Adrenal gland (tissue), 12 donors: ENCODE results near the gene PRKCSH. TPM values are rescaled to one million over a fixed set of nuclear protein-coding genes. Genes with fewer than 3 reads are reported as not detected.
"Not testable (repeated sequence)": the region's sequence is repeated elsewhere in the genome, so short reads cannot be mapped to it uniquely, and the experiment has no call there.

Experiments used
- DNase-seq, 7 donors: peaks; one replicate each; pipeline ENCODE4 v3.0.0-alpha.2; 2019 to 2020
- H3K27ac ChIP-seq, 5 donors: fragments of 200-600 bp; sonication (generic) in 4 of 5; 1 replicate in 3 of 5; 2 replicates in 2 of 5; pipeline versions ENCODE4 v1.5.1 to v1.8.0; 2016 to 2020; ENCODE audit warnings: mild to moderate bottlenecking in 1 of 5
- H3K27me3 ChIP-seq: fragments of 200-600 bp; 2 replicates; pipeline ENCODE4 v1.8.0; 2021
- H3K36me3 ChIP-seq, 2 donors: fragments of 200-600 bp; replicated peaks in 1 of 2; 1 replicate in 1 of 2; 2 replicates in 1 of 2; pipeline versions ENCODE4 v1.5.1 to v1.8.0; 2018 to 2022
- H3K4me1 ChIP-seq, 2 donors: fragments of 200-600 bp; replicated peaks in 1 of 2; 1 replicate in 1 of 2; 2 replicates in 1 of 2; pipeline versions ENCODE4 v1.5.1 to v1.8.0; 2018 to 2021
- H3K4me3 ChIP-seq, 4 donors: fragments of 200-600 bp; sonication (generic) in 3 of 4; one replicate each; pipeline ENCODE4 v1.5.1; 2016 to 2018
- H3K9me3 ChIP-seq, 3 donors: fragments of 200-600 bp; sonication (generic) in 1 of 3; replicated peaks in 1 of 3; 1 replicate in 2 of 3; 2 replicates in 1 of 3; pipeline versions ENCODE4 v1.5.1 to v1.8.0; 2016 to 2021
- POLR2A ChIP-seq, 2 donors: fragments of 450-650 bp; IDR thresholded peaks; one replicate each; pipeline ENCODE4 v1.6.1; 2017; ENCODE audit warnings: antibody characterized with exemption in 2 of 2, mild to moderate bottlenecking in 2 of 2, moderate library complexity in 1 of 2
- WGBS, 4 donors: extraction: QIAGEN DNeasy Blood & Tissue Kit in 2 of 4; methylation state at CpG; one replicate each; pipeline versions ENCODE4 v1.1.5 to v1.1.7; 2013 to 2017; 5-methylcytosine and 5-hydroxymethylcytosine counted together
- intact Hi-C, 2 donors: fragments of 100-400 bp; cut with DNase I; formaldehyde crosslinking; loops; one replicate each; pipeline versions ENCODE4 v1.14.1 to v1.15.0; 2022 to 2023
- polyA plus RNA-seq, 3 donors: library from polyadenylated mRNA; stranded (reverse); fragments of 200-250 nt in 2 of 3; fragments of 350-450 nt in 1 of 3; fragmentation: Illumina TruSeq in 1 of 3; extraction: RNeasy Lipid Tissue Mini Kit (QIAGEN cat#74804) in 1 of 3; gene quantifications; one replicate each; pipeline ENCODE4 v1.2.3, GENCODE V29; 2013 to 2014
- total RNA-seq, 9 donors: library from RNA; depleted of rRNA in 4 of 9; stranded (reverse); fragments of >200 nt in 4 of 9; fragments of 120-200 nt in 1 of 9; fragmentation: NEBNext Ultra II Directional in 1 of 9; extraction: Animal tissue kit (Norgen Biotek cat#: 25700) in 1 of 9; gene quantifications; one replicate each; pipeline versions ENCODE4 v1.1.0 to v1.2.4, GENCODE V29; 2013 to 2023
- TF ChIP-seq, protein P1 (sequence below), 6 experiments: fragments of 450-650 bp in 4 of 6; fragments of 200-600 bp in 2 of 6; sonication (generic) in 1 of 6; IDR thresholded peaks; 1 replicate in 5 of 6; 2 replicates in 1 of 6; pipeline versions ENCODE4 v1.5.1 to v1.8.0; 2016 to 2021; ENCODE audit warnings: antibody characterized with exemption in 6 of 6, mild to moderate bottlenecking in 2 of 6, moderate library complexity in 1 of 6
- donor health status: healthy with polysubstance abuse.
- donor health status: Bipolar disorder and iron deficiency.
- donor health status: DM: yes; HTN: yes; CAD: no.
- donor health status: DM: no; HTN: no; CAD: no.
- donor health status: DM: no; HTN: no; CAD: no.
- donor health status: DM: yes; HTN: yes; CAD: no.

Gene PRKCSH
- total and polyA plus RNA-seq, 12 donors, result 64.4 to 359 (median 203) TPM

DNA sequence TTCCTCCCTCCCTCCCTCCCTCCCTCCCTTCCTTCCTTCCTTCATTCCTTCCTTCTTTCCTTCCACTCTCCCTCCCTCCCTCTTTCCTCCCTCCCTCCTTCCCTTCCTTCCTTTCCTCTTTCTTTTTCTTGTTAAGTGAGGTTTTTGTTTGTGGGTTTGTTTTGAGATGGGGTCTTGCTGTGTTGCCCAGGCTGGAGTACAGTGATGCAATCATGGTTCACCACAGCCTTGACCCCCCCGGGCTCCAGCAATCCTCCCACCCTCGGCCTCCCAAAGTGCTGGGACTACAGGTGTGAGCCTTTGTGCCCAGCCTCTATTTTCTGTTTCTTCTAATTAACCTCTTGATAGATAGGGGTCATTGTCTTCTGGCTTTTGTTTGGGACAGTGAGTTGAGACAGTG is 26.0 kb downstream of the PRKCSH start:
- WGBS, 4 donors, result 42 to 51% (median 49%) methylated on average over 2 of the region's 2 CpGs
- H3K36me3 ChIP-seq, result no peaks in the 10 kb centered on the region
- no peaks in the 10 kb centered on the region for H3K4me1 ChIP-seq
- no peak overlapping the region for H3K27ac ChIP-seq
- no peak for TF ChIP-seq POLR2A (IDR thresholded peaks at IDR 0.05)
- TF ChIP-seq, protein P1, sequence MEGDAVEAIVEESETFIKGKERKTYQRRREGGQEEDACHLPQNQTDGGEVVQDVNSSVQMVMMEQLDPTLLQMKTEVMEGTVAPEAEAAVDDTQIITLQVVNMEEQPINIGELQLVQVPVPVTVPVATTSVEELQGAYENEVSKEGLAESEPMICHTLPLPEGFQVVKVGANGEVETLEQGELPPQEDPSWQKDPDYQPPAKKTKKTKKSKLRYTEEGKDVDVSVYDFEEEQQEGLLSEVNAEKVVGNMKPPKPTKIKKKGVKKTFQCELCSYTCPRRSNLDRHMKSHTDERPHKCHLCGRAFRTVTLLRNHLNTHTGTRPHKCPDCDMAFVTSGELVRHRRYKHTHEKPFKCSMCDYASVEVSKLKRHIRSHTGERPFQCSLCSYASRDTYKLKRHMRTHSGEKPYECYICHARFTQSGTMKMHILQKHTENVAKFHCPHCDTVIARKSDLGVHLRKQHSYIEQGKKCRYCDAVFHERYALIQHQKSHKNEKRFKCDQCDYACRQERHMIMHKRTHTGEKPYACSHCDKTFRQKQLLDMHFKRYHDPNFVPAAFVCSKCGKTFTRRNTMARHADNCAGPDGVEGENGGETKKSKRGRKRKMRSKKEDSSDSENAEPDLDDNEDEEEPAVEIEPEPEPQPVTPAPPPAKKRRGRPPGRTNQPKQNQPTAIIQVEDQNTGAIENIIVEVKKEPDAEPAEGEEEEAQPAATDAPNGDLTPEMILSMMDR (IDR thresholded peaks at IDR 0.05), result no peak
- H3K9me3 ChIP-seq, result no peaks in the 10 kb centered on the region
- no peaks in the 10 kb centered on the region for H3K27me3 ChIP-seq
- intact Hi-C loops, result no loop called here
- no peak for DNase-seq
- H3K4me3 ChIP-seq, result no peak overlapping the region

DNA sequence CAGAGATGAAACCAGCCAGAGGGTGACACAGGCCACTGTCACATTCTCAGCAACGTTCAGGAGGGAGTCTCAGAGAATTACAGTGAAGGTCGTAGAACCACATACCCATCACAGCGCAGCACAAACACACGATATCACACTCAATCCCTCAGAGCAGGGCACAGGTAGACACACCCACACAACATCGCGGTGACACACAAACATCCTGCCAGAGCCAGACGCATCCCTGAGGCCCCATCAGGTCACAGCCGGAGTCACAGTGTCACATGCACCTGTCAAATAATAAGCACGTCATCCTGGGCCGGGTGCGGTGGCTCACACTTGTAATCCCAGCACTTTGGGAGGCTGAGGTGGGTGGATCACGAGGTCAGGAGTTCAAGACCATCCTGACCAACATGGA is 28.0 kb downstream of the PRKCSH start:
- TF ChIP-seq, protein P1 (IDR thresholded peaks at IDR 0.05), result no peak
- TF ChIP-seq POLR2A (IDR thresholded peaks at IDR 0.05), result no peak
- DNase-seq, result no peak
- Histone ChIP-seq H3K36me3 (no peaks in the 10 kb centered on the region), H3K4me3 (no peak overlapping the region), H3K4me1 (no peaks in the 10 kb centered on the region), H3K27me3 (no peaks in the 10 kb centered on the region), H3K9me3 (no peaks in the 10 kb centered on the region), H3K27ac (no peak overlapping the region)
- intact Hi-C loops, result no loop called here
- WGBS, 4 donors, result 72 to 83% (median 78%) methylated on average over 6 to 12 of the region's 12 CpGs

DNA sequence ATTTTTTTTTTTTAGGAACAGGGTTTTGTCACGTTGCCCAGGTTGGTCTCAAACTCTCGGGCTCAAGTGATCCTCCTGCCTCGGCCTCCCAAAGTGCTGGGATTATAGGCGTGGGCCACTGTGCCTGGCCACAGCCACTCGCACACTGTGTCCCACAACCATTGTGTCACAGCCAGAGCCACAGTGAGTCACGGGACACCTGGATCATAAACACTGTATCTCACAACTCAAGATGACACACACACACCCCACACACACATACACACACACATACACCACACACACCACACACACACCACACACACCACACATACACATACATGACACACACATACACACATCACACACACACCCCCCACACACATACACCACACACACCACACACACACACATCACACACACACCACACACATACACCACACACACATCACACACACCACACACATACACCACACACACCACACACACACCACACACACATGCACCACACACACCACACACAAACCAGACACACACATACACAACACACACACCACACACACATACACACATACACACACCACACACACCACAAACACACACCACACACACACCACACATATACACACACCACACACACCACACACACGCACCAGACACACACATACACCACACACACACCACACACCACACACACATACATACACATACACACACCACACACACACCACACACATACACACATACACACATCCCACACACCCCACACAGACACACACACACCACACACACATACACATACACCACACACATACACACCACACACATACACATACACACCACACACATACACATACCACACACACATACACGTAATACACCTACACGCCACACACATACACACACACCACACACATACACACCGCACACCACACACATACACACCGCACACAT is 29.2 kb downstream of the PRKCSH start:
- no peak overlapping the region for H3K27ac ChIP-seq
- intact Hi-C loops, result no loop called here
- no peaks in the 10 kb centered on the region for H3K27me3 ChIP-seq
- 70 to 83% (median 78%) methylated on average over 11 of the region's 11 CpGs for WGBS, 4 donors
- no peaks in the 10 kb centered on the region for H3K9me3 ChIP-seq
- TF ChIP-seq, protein P1 (IDR thresholded peaks at IDR 0.05), result no peak
- TF ChIP-seq POLR2A (IDR thresholded peaks at IDR 0.05), result no peak
- no peak for DNase-seq
- H3K4me3 ChIP-seq, result no peak overlapping the region
- no peaks in the 10 kb centered on the region for H3K36me3 ChIP-seq
- H3K4me1 ChIP-seq, result no peaks in the 10 kb centered on the region

DNA sequence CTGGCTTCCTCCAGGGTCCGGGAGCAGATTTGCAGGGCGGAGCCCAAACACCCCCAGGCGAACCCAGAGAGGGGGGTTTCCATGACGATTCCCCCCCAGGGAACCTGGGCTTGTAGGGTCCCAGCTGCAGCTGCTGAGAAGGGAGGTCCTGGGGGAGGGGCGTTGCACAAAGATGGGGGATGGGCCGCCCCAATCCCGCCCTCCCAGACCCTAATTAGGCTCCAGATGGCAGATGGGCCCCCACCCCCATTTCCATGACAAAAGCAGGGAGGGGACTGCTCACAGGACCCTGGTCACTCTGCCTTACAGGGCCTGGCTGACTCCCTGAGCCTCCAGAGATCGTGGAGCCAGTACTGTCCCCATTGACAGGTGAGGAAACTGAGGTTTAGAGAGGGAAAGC is 30.2 kb downstream of the PRKCSH start:
- no peak for DNase-seq
- whole genome bisulfite sequencing, 4 donors, result 29 to 40% (median 33%) methylated on average over 4 to 8 of the region's 8 CpGs
- intact Hi-C loops, result no loop called here

DNA sequence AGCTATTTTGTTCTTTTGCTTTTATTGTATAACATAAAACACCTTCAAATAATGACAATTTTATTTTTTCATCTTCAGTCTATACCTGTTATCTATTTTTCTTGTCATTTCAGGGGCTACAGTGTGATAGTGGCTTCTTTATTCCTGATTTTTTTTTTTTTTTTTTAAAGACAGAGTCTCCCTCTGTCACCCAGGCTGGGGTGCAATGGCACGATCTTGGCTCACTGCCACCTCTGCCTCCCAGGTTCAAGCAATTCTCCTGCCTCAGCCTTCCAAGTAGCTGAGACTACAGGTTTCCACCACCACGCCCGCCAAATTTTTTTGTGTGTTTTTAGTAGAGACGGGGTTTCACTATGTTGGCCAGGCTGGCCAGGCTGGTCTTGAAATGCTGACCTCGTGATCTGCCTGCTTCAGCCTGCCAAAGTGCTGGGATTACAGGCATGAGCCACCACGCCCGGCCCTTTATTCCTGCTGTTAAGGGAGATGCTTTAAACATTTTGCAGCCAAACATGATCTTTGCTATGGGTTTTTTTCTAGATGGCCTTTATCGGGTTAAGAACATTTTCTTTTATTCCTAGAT is 32.9 kb downstream of the PRKCSH start:
- H3K4me3 ChIP-seq, intact Hi-C loops, H3K27me3 ChIP-seq, H3K4me1 ChIP-seq, DNase-seq, H3K9me3 ChIP-seq, H3K27ac ChIP-seq, H3K36me3 ChIP-seq: not testable (repeated sequence)
- WGBS, 4 donors, result 60 to 74% (median 72%) methylated on average over 8 of the region's 8 CpGs

More for the DNA sequence above, 30.2 kb downstream of the PRKCSH start:
- no peak overlapping the region for H3K27ac ChIP-seq
- TF ChIP-seq, protein P1 (IDR thresholded peaks at IDR 0.05), result no peak
- TF ChIP-seq POLR2A (IDR thresholded peaks at IDR 0.05), result no peak
- no peak overlapping the region for H3K4me3 ChIP-seq
- H3K27me3 ChIP-seq, result no peaks in the 10 kb centered on the region
- no peaks in the 10 kb centered on the region for H3K9me3 ChIP-seq
- no peaks in the 10 kb centered on the region for H3K36me3 ChIP-seq
- no peaks in the 10 kb centered on the region for H3K4me1 ChIP-seq
